T-helper 1 cell treated with Interleukin-12 subunit alpha and Interleukin-12 subunit beta and Interleukin-4 antibody, amounts not matched to agents 30 ng/mL and 1 ng/mL, for 36 hours (primary cell): ENCODE results near the gene SLC6A5. TPM values are rescaled to one million over a fixed set of nuclear protein-coding genes. Genes with fewer than 3 reads are reported as not detected.

Experiments
- intact Hi-C: fragments of 100-400 bp; cut with micrococcal nuclease; formaldehyde crosslinking; loops from one replicate; pipeline ENCODE4 v1.15.1; 2024
- total RNA-seq: library from RNA; stranded (reverse); gene quantifications from 2 replicates; pipeline ENCODE4 v1.2.3, GENCODE V29; 2022

SLC6A5 gene
- total RNA-seq, 1 donor from 2014 or later: not detected

DNA sequence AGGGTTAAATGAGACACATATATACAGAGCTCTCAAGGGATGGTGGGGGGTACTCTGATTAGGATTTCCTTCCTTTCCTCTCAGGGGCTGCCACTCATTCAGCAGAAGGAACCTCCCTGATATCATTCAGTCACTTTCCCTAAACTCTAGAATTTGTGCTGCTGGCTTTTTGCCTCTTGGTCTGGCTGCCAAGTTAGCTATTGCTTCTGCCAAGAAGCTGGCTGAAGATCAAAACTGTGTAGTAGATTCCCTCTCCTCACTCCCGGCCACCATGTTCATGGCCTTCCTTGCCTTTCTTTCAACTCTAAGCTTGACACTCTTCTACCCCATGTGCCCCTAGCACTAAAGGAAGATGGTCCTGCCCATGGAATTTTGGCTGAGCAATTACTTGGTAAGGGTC, 18.7 kb downstream of the SLC6A5 start:
- intact Hi-C loops: no loop called here

DNA sequence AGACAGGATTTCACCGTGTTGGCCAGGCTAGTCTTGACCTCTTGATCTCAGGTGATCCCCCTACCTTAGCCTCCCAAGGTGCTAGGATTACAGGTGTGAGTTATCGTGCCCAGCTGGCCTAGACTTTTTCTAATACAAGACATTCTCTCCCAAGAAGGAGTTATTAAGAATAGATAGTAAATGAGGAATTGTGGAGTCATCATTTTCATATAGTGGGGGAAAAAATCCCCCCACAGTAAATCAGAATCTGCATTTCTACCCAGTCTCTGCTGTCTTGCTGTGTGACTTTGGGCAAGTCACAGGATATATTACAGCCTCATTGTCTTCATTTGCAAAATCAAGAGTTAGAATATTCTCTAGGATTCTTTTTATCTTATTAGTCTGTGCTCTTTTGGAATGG, 21.6 kb downstream of the SLC6A5 start:
- intact Hi-C loops: no loop called here

DNA sequence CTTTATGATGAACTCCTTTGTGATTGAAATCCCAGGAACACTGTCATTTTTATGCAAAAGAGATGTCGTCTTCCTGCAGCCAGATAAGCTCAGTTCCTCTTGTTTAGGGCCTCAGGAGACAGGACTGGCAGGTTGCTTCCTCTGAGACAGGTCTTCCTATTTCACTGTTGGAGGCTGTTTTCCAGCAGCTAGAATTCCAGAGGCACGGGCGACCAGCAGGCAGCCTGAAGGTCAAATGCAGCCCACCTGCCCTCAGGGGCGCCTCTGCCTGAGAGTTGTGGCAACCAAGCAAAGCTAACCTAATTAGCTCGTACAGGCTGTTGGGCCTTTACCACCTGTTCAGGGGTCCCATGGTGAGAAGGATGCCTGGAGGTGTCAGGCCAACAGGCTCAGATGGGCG, 22.3 kb downstream of the SLC6A5 start:
- intact Hi-C loops: no loop called here

DNA sequence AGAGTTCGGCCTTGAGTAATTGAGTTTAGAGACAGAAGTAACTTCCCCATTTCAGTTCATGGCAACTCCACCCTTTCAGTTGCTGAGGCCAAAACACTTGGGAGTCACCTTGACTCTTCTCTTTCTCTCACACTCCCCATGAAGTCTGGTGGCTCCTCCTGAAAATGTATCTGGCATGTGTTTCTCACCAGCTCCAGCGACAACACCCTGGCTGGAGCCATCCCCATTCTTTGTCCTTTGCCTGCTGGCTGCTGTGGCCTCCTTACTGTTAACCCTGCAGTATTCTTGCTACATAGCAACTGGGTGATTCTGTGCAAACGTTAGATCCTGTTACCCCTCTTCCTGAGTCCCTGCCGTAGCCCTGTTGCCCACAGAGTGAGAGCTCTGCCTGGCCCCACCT, 23.8 kb downstream of the SLC6A5 start:
- intact Hi-C loops: no loop called here

DNA sequence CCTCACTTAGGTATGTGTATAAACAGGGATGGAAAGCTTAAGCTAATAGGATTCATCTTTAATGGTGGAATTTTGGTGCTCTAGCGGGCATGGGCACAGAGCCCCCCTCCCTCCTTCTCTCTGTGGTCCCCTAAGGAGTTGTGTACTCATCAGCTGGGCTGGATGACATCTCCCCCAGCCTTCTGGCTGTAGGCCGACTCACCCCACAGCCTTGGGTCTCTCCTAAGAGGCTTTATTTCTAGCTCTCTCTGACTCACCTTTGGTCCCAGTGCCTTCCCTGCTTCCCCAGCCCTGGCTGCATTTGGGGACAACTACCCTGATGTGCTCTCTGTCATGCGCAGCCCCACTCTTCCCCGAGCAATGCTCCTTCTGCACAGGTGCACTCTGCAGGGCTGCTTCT, 26.9 kb downstream of the SLC6A5 start:
- intact Hi-C loops: no loop called here

DNA sequence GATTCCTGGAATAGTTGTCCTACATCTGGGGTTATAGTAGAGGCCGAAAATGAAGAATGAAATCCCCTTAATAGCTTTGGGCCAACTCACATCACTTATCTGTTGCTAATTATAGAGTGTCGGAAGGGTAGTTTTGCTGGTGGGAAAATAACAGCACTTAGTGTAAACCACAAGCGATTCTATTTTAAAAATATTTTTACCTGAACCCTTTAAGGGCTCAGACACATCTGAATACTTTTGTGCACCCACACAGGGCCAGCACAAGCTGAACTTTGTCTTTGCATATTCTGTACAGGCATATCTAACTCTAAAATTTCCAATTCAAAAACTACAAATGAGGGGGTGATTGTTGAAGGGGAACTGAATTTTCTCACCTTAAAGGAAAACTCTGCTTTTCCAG, 27.6 kb downstream of the SLC6A5 start:
- intact Hi-C loops: no loop called here

DNA sequence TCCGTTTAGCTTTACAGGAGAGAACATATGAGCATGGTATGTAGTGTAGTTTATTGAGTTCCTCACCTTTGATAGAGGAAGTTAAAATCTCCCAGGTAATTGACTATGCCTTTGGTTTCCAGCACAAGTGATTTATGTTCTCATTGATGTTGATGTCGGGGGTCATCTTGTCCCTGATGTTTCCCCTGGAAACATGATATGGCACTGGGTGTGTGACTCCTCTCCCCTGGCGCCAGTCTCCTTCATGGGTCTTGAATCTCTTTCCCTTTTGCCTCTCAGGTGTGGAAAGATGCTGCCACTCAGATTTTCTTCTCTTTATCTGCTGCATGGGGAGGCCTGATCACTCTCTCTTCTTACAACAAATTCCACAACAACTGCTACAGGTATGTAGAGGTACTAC, 28.3 kb downstream of the SLC6A5 start:
- intact Hi-C loops: no loop called here

DNA sequence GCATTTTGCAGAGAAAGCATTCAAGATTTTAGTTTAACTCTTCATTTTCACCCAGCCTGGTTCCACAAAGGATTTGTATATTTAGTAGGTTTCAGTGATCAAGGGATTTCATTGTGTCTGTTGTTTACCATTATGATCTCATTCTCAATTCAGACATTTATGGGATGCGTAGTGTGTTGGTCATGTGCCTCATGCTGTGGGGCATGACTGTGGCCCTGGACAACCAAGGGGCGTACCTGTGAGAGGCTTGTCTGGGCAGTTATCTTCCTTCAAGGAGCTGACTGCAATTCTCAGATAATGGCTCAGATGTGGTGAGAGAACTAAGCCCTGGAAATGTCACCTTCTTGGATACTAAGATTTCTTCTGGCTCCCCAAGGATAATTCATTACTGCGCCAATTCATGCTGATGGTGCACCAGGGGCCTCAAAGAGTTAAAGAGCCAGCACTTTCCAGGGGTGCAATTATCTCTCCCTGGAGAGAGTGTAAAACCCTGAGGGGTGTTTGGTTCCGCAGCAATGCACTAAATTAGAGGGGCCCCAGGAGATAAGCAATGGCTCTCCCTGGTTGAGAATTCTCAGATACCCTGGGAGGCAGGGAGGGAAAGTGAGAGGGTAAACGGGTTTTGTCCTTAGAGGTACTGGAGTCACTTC, 32.2 kb downstream of the SLC6A5 start:
- intact Hi-C loops: no loop called here

DNA sequence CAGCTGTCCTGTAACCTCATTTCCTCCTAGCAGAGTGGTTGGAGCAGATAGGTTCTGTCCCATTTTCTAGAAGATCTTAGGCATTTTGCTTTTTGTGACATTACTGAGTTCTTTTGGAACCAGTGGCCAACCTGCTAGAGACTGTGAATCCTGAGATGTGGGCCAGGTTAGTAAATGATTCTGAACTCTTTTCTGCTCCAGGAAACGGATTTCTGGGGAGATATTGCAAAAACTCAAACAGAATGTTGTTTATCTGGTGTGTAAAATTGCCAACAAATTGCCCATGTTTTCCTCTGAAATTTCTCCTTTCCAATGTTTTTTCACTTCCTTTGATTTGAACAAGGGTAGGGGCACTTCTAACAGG, 32.7 kb downstream of the SLC6A5 start:
- intact Hi-C loops: no loop called here

DNA sequence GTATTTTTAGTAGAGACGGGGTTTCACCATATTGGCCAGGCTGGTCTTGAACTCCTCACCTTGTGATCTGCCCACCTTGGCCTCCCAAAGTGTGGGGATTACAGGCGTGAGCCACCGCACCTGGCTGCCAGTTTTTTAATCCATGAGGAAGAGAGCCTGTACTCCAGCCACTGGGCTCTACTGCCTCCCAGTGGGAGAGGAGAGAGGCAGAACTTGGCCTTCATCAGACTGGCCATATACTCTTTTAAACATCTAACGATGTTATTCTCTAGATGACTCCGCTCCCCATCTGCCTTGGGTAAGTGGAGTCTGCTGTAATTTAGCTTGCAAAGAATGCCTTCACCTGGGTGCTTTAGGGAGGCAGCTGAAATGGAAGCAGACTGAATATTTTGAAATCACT, 34.6 kb downstream of the SLC6A5 start:
- intact Hi-C loops: no loop called here

DNA sequence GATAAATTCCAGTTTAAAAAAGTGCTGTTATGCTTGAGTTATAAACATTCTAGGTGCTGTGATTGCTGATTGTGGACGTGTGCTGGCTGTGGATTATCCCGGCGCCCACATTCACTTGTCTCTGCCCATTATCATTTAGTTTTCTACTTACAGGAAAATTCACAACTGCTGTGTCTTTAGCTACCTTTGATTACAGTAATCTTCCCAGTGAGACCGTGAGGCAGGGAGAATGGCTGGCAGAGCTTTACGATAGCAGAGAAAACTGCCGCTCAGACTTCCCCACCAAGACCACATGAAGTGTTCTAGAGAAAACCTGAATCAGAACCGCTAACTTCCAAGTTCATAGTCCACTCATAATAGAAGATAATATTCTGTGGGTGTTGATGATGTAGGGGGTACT, 35.4 kb downstream of the SLC6A5 start:
- intact Hi-C loops: no loop called here

DNA sequence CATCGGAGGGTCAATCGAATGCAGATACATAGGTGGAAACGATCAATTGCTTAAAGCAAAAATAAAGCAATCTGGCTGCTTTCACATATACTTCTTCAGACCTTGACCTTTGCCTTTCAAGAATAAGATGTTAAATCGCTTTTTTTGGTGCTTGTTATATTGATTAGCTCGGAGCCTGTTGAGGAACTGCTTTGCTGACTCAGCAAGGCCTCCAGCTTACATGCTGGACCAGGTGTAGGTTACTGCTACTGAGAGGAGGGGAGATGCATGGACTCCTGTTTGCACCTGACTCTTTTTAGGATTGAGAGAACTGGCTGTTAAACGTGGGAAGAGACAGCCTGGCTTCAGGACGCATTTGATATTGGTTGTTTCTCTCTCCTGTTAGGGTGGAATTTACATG, 38.7 kb downstream of the SLC6A5 start:
- intact Hi-C loops: no loop called here

DNA sequence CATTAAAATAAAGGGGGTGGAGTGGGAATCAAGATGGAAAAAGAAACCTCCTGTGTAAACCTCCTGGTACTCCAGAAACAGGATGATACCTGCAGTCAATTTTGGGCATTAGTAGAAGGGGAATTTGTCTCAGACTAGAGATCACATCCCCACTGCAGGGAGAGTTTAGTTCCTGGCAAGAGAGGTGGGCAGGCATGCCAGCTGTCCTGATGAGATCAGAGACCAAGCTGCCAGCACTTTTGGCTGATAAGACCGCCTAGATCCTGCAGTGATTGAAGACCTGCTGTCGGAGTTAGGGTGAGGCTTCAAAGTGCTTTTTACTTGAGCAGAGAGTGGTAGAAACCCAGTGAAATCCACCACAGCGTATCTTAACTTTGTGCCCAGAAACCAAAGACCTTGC, 40.3 kb downstream of the SLC6A5 start:
- intact Hi-C loops: no loop called here

DNA sequence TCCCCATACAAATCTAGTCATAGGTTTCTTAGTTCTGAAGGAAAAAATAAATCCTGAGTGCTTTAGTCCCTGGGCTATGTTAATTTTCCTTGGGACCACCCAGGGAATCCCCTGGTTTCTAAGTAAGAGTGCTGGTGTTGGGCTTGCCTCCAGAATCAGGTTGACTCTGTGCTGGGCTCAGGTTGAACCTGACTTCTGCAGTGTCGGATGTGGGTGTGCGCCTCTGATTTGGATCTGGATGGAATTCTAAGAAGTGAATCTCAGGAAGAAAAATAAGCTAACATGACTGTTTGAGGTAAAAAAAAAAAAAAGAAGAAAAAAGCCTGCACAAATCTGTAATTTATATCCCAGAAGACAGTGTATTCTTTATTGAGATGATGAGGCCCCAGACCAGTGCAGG, 41.0 kb downstream of the SLC6A5 start:
- intact Hi-C loops: no loop called here

DNA sequence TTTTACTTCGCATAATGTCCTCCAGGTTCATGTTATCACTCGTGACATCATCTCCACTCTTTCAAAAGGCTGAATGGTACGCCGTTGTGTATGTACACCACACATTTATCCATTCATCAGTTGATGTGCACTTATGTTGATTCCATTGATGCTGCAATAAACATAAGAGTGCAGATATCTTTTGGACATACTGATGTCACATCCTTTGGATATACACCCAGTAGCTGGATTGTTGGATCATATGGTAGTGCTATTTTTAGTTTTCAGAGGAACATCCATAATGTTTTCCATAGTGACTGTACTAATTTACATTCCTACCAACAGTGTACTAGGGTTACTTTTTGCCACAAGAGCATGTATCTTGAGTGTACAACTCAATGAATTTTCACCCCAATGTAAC, 45.0 kb downstream of the SLC6A5 start:
- intact Hi-C loops: no loop called here

DNA sequence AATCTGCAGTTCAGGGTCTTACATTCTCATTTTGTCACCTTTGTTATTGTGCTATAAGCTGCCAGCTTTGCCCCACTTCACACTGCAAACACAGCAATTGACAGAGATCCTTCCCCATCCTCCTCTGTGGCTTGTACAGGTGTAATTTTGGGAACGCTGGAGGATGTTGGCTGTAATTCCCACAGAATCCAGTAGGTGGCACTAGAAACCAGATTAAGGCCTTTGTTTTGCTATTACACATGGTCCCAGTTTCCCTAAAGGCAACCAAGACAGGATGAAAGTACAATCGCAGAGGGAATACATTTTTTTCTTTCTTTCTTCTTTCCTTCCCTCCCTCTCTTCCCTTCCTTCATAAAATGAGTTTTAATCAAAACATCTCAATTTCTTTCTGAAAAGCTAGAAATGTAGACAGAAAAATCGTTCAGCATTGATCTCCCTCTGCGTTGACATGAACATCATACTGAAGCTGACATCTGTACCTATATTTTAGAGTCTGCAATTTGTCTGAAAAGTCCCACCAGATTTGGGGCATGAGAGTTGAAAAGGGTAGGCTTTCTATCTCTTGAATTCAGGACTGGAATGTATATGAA, 48.7 kb downstream of the SLC6A5 start:
- intact Hi-C loops: loop anchor here (1.0 kb wide), 2 partner anchors 24 to 1656 kb away; no protein-coding TSS in a partner anchor

DNA sequence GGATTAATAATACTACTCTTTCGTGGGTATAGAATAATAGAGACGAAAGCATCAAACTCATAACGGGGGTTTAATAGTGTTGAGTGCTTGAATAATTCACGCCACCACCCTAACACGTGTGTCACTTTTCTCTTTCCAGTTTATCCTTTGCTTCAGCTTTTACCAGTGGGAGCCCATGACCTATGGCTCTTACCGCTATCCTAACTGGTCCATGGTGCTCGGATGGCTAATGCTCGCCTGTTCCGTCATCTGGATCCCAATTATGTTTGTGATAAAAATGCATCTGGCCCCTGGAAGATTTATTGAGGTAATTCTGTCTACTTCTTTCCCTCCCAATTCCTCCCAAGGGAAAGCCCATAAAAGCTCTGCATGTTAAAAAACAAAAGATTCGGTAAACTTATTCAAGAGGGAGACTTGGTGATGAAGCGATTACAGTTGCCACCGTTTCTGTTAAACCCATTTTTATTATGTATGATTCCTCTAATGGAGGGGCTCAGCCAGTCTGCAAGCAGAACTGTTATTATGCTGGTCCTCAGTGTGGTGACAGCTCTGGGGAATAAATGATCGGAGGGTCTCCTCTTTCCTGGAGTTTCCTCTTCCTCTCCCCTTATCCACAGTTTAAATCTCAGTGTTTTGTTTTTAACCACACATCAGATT, 52.9 kb downstream of the SLC6A5 start:
- intact Hi-C loops: no loop called here

DNA sequence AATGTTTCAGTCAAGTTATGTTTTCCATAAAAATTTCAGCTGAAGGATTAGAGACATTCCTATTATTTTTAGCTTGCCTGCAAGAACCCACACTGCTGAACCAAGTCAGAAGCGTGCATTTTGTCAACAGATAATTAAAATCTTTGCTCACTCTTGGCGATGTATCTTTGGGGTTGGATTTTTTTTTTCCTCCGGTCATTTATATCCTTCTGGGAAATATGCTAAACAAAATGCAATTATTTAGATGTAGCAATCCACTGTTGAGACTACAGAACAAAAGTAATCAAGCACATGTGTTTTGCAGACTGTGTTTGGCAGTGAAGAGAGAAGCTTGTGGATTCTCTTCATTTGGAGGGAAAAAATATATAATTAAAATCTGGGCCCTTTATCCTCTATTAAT, 54.6 kb downstream of the SLC6A5 start:
- intact Hi-C loops: no loop called here

DNA sequence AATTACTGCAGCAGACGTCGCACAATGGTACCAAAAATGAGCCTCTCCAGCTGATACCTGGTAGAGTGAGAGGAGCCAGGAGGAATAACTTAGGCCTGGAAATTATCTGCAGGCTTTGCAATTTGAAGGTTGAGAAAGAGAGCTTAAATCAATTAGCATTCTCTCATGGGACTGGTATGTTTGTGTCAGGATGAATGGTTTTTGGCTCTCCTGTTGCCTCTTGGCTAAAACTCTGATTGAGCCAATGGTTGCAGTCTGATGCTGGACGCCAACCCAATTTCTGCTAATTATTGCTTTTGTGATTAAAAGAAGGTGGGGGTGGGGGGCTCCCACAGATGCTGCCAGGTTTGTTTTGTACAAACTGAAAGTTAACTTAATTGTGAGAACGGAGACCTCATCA, 57.5 kb downstream of the SLC6A5 start:
- intact Hi-C loops: no loop called here

DNA sequence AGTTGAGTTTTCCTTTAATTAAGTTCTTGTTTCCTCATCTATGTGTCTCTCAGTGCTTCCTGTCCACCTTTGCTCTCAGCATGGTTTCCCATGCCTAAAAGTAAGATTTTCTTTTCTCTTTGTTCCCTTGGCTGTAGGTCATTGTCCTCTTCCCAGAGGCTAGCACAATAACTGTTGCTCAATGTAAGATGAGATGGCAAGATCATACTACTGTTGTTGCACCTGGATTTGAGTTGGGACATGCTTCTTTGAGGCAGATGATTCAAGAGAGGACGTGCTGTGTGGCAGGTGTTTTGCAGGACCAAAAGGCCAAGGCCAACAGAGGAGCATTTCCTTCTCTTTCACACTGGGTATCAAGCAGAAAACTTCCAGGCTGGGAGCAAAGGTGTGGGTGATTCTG, 58.7 kb downstream of the SLC6A5 start:
- intact Hi-C loops: no loop called here

DNA sequence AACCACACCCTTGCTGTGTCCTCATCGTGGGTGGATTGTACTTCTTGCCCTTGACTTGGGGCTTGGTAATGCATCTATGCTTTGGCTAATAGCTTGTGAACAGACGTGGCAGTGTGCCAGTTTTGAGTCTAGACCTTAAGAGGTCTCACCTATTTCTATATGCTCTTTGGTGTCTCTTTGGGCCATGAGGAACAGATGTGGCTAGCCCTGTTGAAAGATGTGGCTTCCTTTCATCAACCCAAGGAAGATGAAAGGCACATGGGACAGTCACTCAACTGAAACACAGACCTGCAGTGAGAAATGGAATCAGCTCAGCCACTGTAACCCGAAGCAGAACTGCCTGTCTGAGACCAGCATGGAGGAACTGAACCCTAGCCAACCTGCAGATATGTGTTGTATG, 62.0 kb downstream of the SLC6A5 start:
- intact Hi-C loops: no loop called here

DNA sequence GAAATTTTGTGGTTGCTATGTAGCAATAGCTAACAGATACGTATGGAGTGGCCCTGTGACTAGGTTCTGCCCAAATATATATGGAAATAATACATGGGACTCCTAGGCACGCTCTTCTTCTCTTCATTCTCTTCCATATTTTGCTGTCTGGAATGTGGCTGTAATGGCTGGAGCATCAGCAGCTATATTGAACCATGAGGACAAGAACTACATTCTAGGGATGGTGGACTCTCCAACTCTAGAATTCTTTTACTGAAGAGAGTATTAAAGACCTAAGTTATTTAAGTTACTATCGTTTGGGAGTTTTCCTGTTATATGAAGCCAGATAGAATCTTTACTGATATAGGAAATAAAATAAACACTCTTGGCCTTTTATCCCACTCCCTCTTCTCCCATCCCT, 62.4 kb downstream of the SLC6A5 start:
- intact Hi-C loops: no loop called here

DNA sequence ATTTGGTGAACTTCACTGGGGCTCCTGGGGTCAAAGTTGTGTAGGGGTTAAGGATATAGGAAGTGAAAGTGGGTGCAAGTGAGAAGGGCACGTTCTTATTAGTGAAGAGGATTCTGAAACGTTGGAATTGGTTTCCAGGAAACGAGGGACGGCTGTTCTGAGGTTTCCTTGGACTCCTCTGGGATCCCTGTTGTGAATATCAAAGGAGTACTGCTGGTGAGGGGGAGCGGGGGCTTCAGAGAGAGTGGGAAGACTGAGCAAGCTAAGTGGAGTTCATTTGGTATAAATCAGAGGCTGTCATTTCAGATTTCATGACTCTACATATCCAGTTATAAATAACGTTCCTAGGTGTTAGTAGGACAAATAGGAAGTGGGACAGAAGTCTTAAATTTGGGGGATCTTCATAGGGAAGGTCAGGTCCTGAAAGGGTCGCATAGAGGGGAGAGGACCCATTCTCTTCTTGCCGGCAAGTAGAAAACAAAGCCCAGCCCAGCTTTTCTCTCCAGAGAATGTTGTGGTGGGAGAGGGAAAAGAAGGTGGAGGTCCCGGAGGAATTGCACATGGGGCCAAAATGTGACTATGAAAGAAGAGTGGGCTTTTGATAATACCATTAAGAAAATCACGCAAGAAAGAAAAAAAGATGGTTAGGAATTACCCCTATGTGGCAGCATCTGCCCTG, 68.9 kb downstream of the SLC6A5 start:
- intact Hi-C loops: no loop called here
